ENCODE measurements around the gene UBA52. TPM values are rescaled to one million over a fixed set of nuclear protein-coding genes. Genes with fewer than 3 reads are reported as not detected.

The UBA52 gene
- total RNA-seq (2013; cell fraction: nucleolus; rRNA removed), result 129 and 132 TPM in 2 replicates
- total RNA-seq (2014; rRNA removed) (1,493 and 1,661 TPM in 2 replicates), total RNA-seq (2014; rRNA removed; fragmentation: Illumina TruSeq; extraction: Trizol) (1,429 and 1,442 TPM in 2 replicates), total RNA-seq (2021) (1,629 and 1,678 TPM in 2 replicates), polyA plus RNA-seq (2011; rRNA removed) (910 and 1,613 TPM in 2 replicates), polyA plus RNA-seq (2014; fragmentation: Illumina TruSeq; extraction: Trizol) (2,280 and 2,392 TPM in 2 replicates), polyA plus RNA-seq (2014; fragmentation: Nextera tagmentation; extraction: Ambion mirVana) (1,000 to 10,000 TPM; 2,192 to 2,288 TPM), polyA plus RNA-seq (2014; rRNA removed) (2,186 and 2,597 TPM in 2 replicates), polyA plus RNA-seq (2016; fragmentation: Nextera tagmentation; extraction: Ambion mirVana) (1,000 to 10,000 TPM; 1,131 to 1,180 TPM), polyA minus RNA-seq (2011; rRNA and poly(A)+ RNA removed) (1,757 and 2,399 TPM in 2 replicates), Bru-seq, nascent RNA (percentile 97 among the genes with signal in this experiment), BruChase-seq, experiment 1, labeled RNA remaining after a 6-hour chase (percentile 97 among the genes with signal in this experiment), BruChase-seq, experiment 2, labeled RNA remaining after a 2-hour chase (percentile 96 among the genes with signal in this experiment)
- polyA plus RNA-seq (2011; ENCODE audit: low read depth), result 10,819 TPM
- 3,476 and 4,794 TPM in 2 replicates for polyA plus RNA-seq (2011; cell fraction: cytosol; rRNA removed)
- polyA plus RNA-seq (2011; cell fraction: nucleus; rRNA removed), result 839 and 898 TPM in 2 replicates
- polyA plus RNA-seq (2012), result 3,669 and 4,620 TPM in 2 replicates
- polyA minus RNA-seq (2011; cell fraction: cytosol; rRNA and poly(A)+ RNA removed), result 394 and 436 TPM in 2 replicates
- 157 and 251 TPM in 2 replicates for polyA minus RNA-seq (2011; cell fraction: nucleus; rRNA and poly(A)+ RNA removed)
- long read RNA-seq, experiment 1, transcript UBA52-209 (4 exons, 514 nt), result minor isoform, 88 of 475 reads
- long read RNA-seq, experiment 1, transcript UBA52-201 (5 exons, 572 nt), result major isoform, 241 of 475 reads
- long read RNA-seq, experiment 1, transcript UBA52-202 (5 exons, 2,845 nt), result minor isoform, 109 of 475 reads
- long read RNA-seq, experiment 1, partial matches to known transcripts, result 8 of 475 reads
- long read RNA-seq, experiment 1, other reads (novel, unspliced or antisense), result 18 of 475 reads
- long read RNA-seq, experiment 2, transcript UBA52-207 (6 exons, 764 nt), result minor isoform, 5 of 1,163 reads
- long read RNA-seq, experiment 2, transcript UBA52-209 (4 exons, 514 nt), result minor isoform, 102 of 1,163 reads
- long read RNA-seq, experiment 2, transcript UBA52-202 (5 exons, 2,845 nt), result minor isoform, 252 of 1,163 reads
- long read RNA-seq, experiment 2, transcript UBA52-201 (5 exons, 572 nt), result major isoform, 775 of 1,163 reads
- long read RNA-seq, experiment 2, partial matches to known transcripts, result 5 of 1,163 reads
- long read RNA-seq, experiment 2, other reads (novel, unspliced or antisense), result 22 of 1,163 reads

DNA sequence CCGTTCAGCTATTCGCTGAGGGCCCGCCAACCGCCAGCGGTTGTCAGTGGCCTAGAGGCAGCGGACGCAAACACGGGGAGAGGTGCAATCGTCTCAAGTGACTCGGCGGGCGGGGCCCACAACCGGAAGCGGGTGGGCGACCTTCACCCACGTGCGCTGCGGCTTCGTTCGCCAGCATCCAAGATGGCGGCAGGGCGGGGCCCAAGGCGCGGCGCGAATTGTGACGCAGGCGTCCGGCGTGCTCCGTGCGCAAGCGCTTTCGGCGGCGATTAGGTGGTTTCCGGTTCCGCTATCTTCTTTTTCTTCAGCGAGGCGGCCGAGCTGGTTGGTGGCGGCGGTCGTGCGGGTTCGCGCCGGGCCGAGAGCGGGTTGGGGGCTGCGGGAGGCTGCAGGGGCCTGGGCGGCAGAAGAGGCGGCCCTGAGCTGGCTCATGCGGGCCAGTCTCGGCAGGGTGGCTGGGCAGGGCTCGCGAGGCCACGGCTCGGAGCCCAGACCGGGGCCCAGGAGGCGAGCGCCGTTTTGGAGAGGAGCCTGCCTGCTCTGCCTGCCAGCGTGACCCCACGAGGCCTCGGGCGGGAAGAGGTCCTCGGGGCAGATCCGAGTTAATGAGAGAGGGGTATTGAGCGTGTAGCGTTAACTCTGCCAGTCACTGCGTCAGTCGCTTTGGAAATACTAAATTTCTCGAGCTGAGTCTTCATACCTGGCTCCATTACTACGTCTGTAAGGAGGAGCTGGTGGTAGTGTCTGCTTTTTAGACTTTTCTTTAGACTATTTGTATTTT, at the start of gene UBA52:
TSS of gene UBA52 (plus strand) at position 294 of the 781 bp plus-strand sequence. CDS start 1,444 bp downstream, outside the sequence.
- Histone ChIP-seq H3K9me3 (replicated peaks; ENCODE audit: control insufficient read depth, insufficient read depth, low read length) (no peaks in the 10 kb centered on the region), H3K27me3 (replicated peaks in 1 of 2; ENCODE audit: control insufficient read depth in 2 of 2, insufficient read depth in 2 of 2, low read length in 1 of 2) (no peaks in the 10 kb centered on the region), H3K27ac (ENCODE audit: control insufficient read depth, insufficient read depth) (peak within 1 kb of the TSS; percentile 76), H3K36me3 (ENCODE audit: control insufficient read depth in 2 of 2, insufficient read depth in 2 of 2, low read length in 1 of 2) (peaks cover 21 to 23% of the 10 kb centered on the region in 2 experiments), H3K9ac (ENCODE audit: control insufficient read depth, insufficient read depth, low read length) (peak within 1 kb of the TSS; percentile 92), H3K4me3 (peak within 1 kb of the TSS; percentile 95), H3K79me2 (ENCODE audit: control insufficient read depth, insufficient read depth, low read length) (peaks cover 21% of the 10 kb centered on the region), H4K20me1 (ENCODE audit: control insufficient read depth, insufficient read depth) (peaks cover 8% of the 10 kb centered on the region; the same call in 1 of the 2 replicates), H3K4me2 (ENCODE audit: control insufficient read depth, insufficient read depth) (peak within 1 kb of the TSS; percentile 99), H2AFZ (ENCODE audit: control insufficient read depth, low read depth, low read length) (peak within 1 kb of the TSS; percentile 18), H3K4me1 (ENCODE audit: control insufficient read depth, insufficient read depth, low read length) (peaks cover 11% of the 10 kb centered on the region; the same call in 1 of the 2 replicates)
- FAIRE-seq, result peak; percentile 92
- peak; percentile 92 for DNase-seq (ENCODE audit: low read depth, low spot score)
- WGBS (ENCODE audit: insufficient coverage, insufficient replicate concordance, low lambda C conversion rate, missing lambda C conversion rate), result 1% methylated on average over 71 of the region's 75 CpGs
- ChIA-PET POLR2A (interaction anchor here (0.6 to 4.0 kb wide), 13 partner anchors 9 to 459 kb away, joined by 3 to 57 read pairs (median 6); partner anchors contain the start of genes COPE, DDX49, ELL and FKBP8), SMC1A (ENCODE audit: uncharacterized antibody, unreplicated experiment) (interaction anchor here (0.6 to 3.8 kb wide), 12 partner anchors 10 to 577 kb away, joined by 3 to 44 read pairs (median 5); partner anchors contain the start of genes CRTC1, FKBP8, KXD1 and REX1BD), RAD21 (ENCODE audit: unreplicated experiment) (interaction anchor here (0.6 to 2.8 kb wide), 5 partner anchors 13 to 347 kb away, joined by 3 to 29 read pairs (median 16); partner anchors contain the start of genes COPE, DDX49, ELL and FKBP8), CTCF (interaction anchor here (0.7 to 2.6 kb wide), 15 partner anchors 11 to 275 kb away, joined by 3 to 24 read pairs (median 3); partner anchors contain the start of genes ELL, KXD1 and REX1BD)
- in situ Hi-C loops (cut with MboI) (no loop called here), intact Hi-C loops (cut with micrococcal nuclease; ENCODE audit: unreplicated experiment) (loop anchor here (1.0 kb wide), 2 partner anchors 28 to 49 kb away; partner anchors contain the start of genes ELL and FKBP8)
- no TSS peak for BruUV-seq (replicated peaks)
- ATAC-seq, result peak; percentile 98
- TF ChIP-seq NBN (IDR thresholded peaks at IDR 0.05), result peak; percentile 71; the same call in 1 of the 2 replicates
- TF ChIP-seq, protein P1, sequence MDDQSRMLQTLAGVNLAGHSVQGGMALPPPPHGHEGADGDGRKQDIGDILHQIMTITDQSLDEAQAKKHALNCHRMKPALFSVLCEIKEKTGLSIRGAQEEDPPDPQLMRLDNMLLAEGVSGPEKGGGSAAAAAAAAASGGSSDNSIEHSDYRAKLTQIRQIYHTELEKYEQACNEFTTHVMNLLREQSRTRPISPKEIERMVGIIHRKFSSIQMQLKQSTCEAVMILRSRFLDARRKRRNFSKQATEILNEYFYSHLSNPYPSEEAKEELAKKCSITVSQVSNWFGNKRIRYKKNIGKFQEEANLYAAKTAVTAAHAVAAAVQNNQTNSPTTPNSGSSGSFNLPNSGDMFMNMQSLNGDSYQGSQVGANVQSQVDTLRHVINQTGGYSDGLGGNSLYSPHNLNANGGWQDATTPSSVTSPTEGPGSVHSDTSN (IDR thresholded peaks at IDR 0.05; ENCODE audit: insufficient replicate concordance, low read depth, low read length), result no peak
- peak; percentile 64; the same call in 1 of the 2 replicates for TF ChIP-seq PKNOX1 (IDR thresholded peaks at IDR 0.05)
- TF ChIP-seq SREBF1 (IDR thresholded peaks at IDR 0.05; ENCODE audit: low read length), result no peak; the same call in 1 of the 2 replicates
- peak; percentile 73 for TF ChIP-seq RUNX3 (IDR thresholded peaks at IDR 0.05; ENCODE audit: low read length)
- TF ChIP-seq, protein P2, sequence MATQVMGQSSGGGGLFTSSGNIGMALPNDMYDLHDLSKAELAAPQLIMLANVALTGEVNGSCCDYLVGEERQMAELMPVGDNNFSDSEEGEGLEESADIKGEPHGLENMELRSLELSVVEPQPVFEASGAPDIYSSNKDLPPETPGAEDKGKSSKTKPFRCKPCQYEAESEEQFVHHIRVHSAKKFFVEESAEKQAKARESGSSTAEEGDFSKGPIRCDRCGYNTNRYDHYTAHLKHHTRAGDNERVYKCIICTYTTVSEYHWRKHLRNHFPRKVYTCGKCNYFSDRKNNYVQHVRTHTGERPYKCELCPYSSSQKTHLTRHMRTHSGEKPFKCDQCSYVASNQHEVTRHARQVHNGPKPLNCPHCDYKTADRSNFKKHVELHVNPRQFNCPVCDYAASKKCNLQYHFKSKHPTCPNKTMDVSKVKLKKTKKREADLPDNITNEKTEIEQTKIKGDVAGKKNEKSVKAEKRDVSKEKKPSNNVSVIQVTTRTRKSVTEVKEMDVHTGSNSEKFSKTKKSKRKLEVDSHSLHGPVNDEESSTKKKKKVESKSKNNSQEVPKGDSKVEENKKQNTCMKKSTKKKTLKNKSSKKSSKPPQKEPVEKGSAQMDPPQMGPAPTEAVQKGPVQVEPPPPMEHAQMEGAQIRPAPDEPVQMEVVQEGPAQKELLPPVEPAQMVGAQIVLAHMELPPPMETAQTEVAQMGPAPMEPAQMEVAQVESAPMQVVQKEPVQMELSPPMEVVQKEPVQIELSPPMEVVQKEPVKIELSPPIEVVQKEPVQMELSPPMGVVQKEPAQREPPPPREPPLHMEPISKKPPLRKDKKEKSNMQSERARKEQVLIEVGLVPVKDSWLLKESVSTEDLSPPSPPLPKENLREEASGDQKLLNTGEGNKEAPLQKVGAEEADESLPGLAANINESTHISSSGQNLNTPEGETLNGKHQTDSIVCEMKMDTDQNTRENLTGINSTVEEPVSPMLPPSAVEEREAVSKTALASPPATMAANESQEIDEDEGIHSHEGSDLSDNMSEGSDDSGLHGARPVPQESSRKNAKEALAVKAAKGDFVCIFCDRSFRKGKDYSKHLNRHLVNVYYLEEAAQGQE (IDR thresholded peaks at IDR 0.05; ENCODE audit: low read depth, low read length), result no peak
- no peak for TF ChIP-seq TCF3 (IDR thresholded peaks at IDR 0.05; ENCODE audit: borderline replicate concordance, insufficient read depth, low read depth, low read length)
- TF ChIP-seq ASH2L (IDR thresholded peaks at IDR 0.05; ENCODE audit: borderline replicate concordance, low read depth), result no peak
